Brain microvascular endothelial cell (primary cell): ENCODE results near the gene CFAP46.

ENCODE experiments used
- DNase-seq: peaks from one replicate; pipeline ENCODE4 v3.0.0-alpha.2; 2020
- H3K27ac ChIP-seq: fragments of 250-450 bp; sonication (Bioruptor Pico); 2 replicates; pipeline ENCODE4 v1.5.1; 2020; ENCODE audit warnings: mild to moderate bottlenecking, moderate library complexity
- H3K27me3 ChIP-seq: fragments of 250-450 bp; sonication (Bioruptor Pico); replicated peaks from 2 replicates; pipeline ENCODE4 v1.5.1; 2020; ENCODE audit warnings: mild to moderate bottlenecking
- H3K36me3 ChIP-seq: fragments of 250-450 bp; sonication (Bioruptor Pico); replicated peaks from 2 replicates; pipeline ENCODE4 v1.5.1; 2020; ENCODE audit warnings: mild to moderate bottlenecking
- H3K4me3 ChIP-seq: 2 replicates; pipeline ENCODE4 v1.5.1; 2011; ENCODE audit warnings: low read depth, mild to moderate bottlenecking, control low read depth, low read length, moderate library complexity
- CTCF ChIP-seq: IDR thresholded peaks from 2 replicates; pipeline ENCODE4 v1.5.1; 2011; ENCODE audit warnings: low read depth, mild to moderate bottlenecking, moderate library complexity, low read length, control low read depth, inconsistent platforms; ENCODE audit errors: missing control alignments
- in situ Hi-C: cut with HindIII; loops from 2 replicates; pipeline ENCODE4 v1.10.0; 2017; ENCODE audit warnings: low sequenced_read_pairs, low pct_ligation_motif_present

Gene CFAP46

GRCh38 chr10:132945125-132945893 lies 2.9 kb upstream of the CFAP46 start:
- Histone ChIP-seq H3K27me3 (no peaks in the 10 kb centered on the region), H3K36me3 (no peaks in the 10 kb centered on the region), H3K4me3 (no peak overlapping the region), H3K27ac (no peak overlapping the region)
- TF ChIP-seq CTCF = no peak
- in situ Hi-C loops = no loop called here
- DNase-seq = no peak

- no peak for TF ChIP-seq CTCF
- no peak for DNase-seq
- H3K4me3 ChIP-seq = no peak overlapping the region
- H3K27ac ChIP-seq = no peak overlapping the region
- in situ Hi-C loops = no loop called here
- H3K36me3 ChIP-seq = no peaks in the 10 kb centered on the region
- no peaks in the 10 kb centered on the region for H3K27me3 ChIP-seq
Measured at GRCh38 chr10:132944510-132944909, 2.1 kb upstream of the CFAP46 start.

- Histone ChIP-seq H3K4me3 (no peak overlapping the region), H3K27ac (no peak overlapping the region), H3K36me3 (no peaks in the 10 kb centered on the region), H3K27me3 (no peaks in the 10 kb centered on the region)
- TF ChIP-seq CTCF = no peak
- no peak for DNase-seq
- in situ Hi-C loops = no loop called here
Measured at GRCh38 chr10:132943791-132944404, 1.5 kb upstream of the CFAP46 start.

- Histone ChIP-seq H3K36me3 (no peaks in the 10 kb centered on the region), H3K27me3 (no peaks in the 10 kb centered on the region), H3K4me3 (peak overlapping the region; percentile 50), H3K27ac (no peak overlapping the region)
- no peak for TF ChIP-seq CTCF
- no peak for DNase-seq
- in situ Hi-C loops = no loop called here
Measured at GRCh38 chr10:132943058-132943790, 854 bp upstream of the CFAP46 start.

GRCh38 chr10:132941640-132942051 lies 724 bp downstream of the CFAP46 start:
- H3K4me3 ChIP-seq = peak overlapping the region; percentile 50

More at GRCh38 chr10:132941640-132942051, 724 bp downstream of the CFAP46 start:
- no peak for TF ChIP-seq CTCF
- Histone ChIP-seq H3K36me3 (no peaks in the 10 kb centered on the region), H3K27me3 (no peaks in the 10 kb centered on the region), H3K27ac (no peak overlapping the region)
- DNase-seq = no peak
- in situ Hi-C loops = no loop called here
